Stimulated activated CD4-positive, alpha-beta T cell treated with anti-CD3 and anti-CD28 coated beads, Interleukin-1b, Interleukin-23, amount 100 ng/mL, for 48 hours (primary cell): ENCODE data around the gene RGS17.
"Not testable (repeated sequence)": the region's sequence is repeated elsewhere in the genome, so short reads cannot be mapped to it uniquely, and the experiment has no call there.

Experiments used
- DNase-seq: peaks from one replicate; pipeline ENCODE4 v3.0.0-alpha.2; 2020

Gene RGS17

DNA sequence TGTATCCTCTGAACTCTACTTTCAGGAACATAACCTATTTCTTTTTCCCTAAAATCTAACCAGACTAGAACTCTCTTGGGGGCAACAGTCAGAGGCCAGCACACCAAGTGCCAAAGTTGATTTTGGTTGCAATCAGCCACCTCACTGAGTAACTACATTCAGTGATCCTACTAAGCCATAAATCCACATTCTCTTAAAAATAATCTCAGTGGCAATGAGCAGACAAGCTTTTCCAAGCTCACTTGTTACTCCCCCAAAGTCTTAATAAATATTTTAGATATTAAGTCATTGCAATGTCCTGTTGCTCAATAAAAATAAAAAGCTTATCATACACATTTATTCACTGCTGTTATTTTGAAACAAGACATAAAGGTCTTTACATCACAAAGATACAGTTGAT, 9.8 kb downstream of the RGS17 start:
- DNase-seq, result no peak

DNA sequence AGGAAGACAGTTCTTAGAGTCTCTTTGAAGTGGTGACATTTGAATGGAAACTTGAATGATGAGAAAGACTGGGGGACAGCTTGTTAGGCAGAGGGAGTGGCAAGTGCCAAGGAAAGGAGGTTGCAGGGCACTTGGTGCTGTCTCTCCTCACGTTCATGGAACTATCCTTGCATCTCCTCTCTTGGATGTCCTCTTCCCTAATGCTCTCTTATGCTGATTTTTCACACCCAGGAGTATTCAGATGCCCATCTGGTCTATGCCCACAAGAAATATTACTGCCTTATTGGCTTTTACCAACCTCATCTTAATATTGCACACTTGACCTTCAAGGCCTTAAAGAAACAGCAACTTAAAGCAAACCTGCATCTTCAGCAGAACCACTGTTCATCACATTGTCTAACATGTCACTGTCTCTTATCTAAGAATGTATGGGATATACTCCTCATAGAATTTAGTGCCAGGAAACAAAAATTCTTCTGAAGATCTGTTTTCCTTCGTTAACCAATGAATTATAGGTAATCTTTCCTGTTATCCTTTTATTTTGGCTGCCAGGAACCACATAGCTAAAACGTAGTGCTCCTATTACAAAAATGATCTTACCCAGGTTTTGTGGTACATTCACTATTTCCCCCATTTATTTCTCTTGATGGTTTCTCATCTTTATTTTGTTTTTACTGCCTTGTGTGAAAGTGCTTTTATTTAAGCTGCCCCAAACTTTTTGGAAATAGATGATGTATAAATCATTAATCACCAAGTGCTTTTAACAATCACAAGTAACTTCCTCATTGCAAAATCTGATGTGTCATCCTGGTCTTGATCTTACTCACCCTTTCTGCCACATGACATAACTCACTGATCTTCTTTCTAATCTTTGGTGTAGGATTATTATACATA, 12.8 kb downstream of the RGS17 start:
- DNase-seq, result no peak

DNA sequence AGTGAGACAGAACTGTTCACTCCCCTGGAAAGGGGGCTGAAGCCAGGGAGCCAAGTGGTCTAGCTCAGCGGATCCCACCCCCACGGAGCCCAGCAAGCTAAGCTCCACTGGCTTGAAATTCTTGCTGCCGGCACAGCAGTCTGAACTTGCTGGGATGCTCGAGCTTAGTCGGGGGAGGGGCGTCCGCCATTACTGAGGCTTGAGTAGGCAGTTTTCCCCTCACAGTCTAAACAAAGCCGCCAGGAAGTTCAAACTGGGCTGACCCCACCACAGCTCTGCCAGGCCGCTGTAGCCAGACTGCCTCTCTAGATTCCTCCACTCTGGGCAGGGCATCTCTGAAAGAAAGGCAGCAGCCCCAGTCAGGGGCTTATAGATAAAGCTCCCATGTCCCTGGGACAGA, 20.0 kb downstream of the RGS17 start:
- DNase-seq, result not testable (repeated sequence)

DNA sequence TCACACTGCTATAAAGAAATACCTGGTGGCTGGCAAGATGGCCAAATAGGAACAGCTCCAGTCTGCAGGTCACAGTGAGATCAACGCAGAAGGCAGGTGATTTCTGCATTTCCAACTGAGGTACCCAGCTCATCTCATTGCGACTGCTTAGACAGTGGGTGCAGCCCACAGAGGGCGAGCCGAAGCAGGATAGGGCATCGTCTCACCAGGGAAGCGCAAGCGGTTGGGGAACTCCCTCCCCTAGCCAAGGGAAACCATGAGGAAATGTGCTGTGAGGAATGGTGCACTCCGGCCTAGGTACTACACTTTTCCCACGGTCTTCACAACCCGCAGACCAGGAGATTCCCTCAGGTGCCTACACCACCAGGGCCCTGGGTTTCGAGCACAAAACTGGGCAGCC, 20.5 kb downstream of the RGS17 start:
- DNase-seq, result not testable (repeated sequence)

DNA sequence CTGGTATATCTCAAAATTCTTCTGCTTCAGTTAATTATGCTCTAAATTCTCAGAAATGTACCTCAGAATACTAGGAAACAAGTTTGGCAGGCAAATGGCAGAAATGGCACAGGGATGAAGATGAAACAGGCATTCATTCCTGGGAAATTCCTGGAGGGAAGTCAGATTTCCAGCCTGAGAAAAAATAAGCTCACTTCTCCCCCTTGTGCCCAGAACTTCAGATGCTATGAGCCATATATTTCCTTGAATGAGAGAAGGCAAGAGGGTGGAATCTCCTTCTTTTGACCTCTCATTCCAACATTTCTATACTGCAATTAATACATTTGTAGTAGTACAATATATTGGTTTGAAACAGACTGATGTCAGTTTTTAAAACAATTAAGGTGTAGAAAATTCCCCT, 22.8 kb downstream of the RGS17 start:
- DNase-seq, result no peak

DNA sequence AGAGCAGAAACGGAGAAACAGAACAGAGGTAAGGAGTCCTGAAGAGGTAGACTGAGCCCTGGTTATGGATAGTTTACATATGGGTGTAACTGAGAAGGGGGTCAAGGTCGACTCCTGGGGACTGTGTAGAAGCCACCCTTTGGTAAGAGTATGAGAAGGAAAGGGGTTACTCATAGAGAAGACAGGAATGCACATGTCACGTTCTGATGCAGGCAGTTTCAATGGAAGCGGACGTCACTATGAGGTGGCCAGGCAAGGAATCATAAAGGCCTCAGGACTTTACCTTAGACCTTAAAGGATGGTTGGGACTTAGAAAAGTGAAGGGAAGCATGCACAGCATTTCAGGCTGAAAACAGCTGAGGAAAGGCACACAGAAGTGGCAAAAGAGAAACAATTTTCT, 25.1 kb downstream of the RGS17 start:
- DNase-seq, result no peak

DNA sequence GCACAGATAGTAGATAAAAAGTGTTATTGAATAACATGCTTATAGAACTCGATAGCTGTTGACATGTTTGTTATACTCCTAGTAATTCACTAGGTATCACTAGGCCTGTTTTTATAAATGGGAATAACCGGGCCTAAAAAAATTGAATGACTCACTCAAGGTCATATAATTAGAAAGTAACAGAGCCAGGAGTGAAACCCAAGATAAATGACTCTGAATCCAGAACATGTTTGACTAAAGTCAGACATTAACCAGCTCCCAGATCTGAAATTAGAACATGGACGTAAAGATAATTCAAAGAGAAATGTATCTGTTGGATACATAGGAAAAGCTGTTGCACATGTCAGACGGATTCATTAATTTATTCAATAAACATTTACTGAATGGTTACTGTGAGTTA, 26.9 kb downstream of the RGS17 start:
- no peak for DNase-seq

DNA sequence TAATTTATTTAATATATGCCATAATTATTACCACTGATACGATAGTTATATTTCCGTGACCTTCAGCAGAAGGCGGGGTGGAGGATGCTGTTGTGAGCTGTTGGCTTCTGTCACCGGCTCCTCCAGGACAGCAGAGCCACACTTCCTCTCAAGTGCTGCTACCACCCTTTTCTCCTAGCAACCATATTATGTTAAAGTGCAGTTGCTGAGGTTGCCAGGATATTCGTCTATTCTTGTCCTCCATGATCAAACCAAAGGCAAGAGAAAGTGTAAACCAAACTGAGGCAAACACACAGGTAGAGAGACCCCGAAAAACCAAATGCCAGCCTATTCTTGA, 27.8 kb downstream of the RGS17 start:
- DNase-seq, result no peak

DNA sequence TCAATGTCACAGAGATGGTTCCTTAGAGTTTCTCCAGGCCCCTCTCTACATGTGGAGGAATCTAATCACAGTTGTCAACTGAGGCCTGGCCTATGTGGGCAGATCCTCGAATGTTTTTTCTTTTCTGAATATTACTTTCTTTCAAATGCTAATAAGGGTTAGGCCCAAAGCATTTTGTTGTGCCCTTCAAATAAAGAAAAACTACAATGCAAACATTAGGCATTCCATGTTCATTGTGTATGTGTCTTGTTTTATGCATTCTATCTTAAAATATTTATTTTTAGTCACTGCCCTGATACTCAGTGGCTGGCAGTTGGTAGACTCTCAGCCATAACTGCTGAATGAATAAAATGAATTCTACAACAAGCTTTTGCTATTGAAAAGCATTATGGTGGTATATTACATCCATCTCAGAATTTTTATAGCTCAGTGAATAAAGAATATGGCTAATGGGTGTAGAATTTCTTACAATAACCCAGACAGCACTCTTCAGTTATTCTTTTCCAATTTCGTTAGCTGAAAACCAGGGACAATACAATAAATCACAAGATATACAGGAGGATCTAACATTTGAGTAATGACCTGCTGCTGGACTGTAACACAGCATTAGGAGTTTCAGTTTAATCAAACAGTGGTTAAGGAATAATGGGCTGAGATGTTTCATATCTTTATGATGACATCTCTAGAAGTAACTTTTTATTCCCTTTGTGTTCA, 28.3 kb downstream of the RGS17 start:
- DNase-seq, result no peak

DNA sequence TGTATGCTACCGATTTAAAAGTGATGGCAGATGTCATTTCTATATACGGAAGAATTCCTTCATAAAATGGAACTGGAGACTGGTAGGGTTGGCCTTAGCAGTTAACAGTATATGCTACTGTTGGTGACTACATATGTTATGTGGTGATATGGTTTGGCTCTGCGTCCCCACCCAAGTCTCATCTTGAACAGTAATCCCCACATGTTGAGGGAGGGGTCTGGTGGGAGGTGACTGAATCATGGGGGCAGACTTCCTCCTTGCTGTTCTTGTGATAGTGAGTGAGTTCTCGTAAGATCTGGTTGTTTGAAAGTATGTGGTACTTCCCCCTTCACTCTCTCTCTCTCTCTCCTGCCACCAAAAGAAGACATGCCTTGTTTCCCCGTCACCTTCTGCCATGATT, 29.6 kb downstream of the RGS17 start:
- no peak for DNase-seq

DNA sequence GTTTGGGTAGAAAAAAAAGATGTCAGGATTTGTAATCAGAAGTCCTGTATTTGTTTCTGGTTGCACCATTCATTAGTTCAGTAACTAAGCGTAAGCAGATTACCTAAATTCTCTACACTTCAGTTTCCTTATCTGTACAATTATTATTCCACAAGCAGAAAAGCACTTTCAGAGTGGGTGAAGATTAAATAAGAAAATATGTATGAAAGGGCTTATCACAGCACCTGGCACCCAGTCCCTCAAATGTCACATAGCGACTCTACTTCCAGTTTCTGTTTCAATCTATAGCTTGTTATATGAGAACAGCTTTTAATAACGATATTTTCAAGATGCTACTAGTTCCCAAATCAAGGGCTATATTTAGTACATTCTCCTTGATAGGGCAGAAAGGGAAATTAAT, 31.4 kb downstream of the RGS17 start:
- no peak for DNase-seq

DNA sequence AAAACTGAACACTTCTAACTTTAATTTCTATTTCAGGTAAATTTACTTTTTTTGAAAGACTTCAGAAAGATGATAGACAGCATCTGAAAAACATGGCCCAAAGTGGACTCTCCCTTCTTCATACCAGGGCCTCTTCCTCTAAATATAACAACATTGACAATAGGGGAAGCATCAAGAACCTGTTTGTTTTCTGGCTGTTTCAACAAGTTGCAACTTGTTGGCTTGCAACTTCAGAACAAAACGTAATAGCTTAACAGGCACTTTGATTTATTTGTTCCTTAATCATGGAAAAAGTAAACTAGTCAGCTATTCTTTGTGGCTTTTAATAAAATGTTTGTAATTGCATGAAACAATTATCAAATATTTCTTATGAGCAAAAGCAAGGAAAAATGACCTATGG, 34.3 kb downstream of the RGS17 start:
- DNase-seq, result no peak

DNA sequence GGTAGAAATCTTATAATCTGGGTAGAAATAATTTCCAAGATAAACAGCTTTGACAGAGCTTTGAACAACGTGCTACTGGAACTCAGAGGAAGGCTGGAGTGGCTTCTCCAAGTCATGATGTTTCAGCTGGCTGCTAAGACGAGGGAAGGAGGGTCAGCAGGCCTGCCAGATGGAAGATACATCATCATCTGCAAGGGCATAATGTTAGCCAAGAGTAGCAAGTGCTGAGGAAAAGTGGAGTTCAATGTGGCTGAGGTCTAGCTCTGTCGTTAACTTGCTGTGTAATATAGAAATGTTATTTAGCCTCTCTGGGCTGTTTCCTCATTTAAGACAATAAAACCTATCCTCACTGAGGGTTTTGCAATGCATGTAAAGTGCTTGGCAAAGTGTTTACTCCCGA, 35.1 kb downstream of the RGS17 start:
- DNase-seq, result no peak

DNA sequence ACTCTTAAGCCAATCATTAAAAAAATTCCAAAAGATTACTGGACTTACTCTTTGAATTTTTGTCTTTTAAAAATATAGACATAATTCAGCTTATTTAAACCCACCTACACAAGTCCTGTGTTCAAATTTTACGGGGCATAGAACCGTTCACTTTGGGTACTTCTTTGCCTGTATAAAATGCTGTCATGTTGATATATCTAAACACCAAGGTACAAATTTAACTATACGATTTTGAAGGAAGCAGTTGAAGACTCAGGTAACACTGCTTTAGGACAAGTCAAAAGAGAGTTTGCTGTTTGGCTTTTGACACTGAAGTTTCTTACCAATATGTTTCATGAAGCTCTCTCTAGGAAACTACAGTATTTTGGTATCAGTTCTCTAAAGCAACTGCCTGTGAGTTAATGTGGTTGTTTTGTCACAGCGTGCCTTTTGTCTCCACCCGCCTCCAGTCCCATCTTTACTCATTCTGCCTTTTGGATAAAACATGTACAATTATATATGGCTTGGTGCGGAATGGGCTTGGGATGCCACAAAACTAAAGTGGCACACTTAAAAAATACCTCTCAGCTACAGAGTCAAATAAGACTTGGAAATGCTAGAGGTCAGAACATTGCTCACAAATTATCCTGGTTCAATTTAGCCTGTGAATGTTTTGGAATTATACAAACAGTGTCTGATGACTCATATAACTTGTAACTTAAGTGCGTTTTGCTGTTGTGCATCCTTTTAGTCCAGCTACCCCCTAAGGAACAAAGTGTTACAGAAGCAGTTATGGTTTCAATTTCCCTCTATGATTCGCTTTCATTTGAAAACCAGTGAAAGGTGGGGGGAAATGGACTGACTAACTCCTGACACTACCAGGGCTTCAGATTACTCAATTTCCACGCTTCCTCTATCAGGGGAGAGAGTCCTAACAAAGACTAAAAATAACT, 38.7 kb downstream of the RGS17 start:
- no peak for DNase-seq

DNA sequence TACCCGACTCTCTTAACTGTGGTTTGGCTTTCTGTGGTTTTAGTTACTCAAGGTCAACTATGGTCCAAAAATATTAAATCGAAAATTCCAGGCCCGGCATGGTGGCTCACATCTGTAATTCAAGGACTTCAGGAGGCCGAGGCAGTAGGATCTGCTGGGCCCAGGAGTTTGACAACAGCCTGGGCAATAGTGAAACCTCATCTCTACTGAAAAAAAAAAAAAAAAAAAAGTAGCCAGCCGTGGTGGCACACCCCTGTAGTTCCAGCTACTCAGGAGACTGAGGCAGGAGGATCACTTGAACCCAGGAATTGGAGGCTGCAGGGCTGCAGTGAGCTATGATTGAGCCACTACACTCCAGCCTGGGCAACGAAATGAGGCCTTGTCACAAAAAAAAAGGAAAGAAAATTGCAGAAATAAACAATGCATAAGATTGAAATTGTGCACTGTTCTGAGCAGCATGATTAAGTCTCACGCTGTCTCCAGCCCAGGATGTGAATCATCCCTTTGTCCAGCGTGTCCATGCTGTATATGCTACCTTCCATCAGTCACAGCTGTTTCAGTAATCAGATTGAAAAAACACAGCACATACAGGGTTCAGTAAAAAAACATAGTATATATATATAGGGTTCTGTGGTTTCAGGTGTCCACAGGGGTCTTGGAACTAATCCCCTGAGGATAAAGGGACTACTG, 40.7 kb downstream of the RGS17 start:
- no peak for DNase-seq

DNA sequence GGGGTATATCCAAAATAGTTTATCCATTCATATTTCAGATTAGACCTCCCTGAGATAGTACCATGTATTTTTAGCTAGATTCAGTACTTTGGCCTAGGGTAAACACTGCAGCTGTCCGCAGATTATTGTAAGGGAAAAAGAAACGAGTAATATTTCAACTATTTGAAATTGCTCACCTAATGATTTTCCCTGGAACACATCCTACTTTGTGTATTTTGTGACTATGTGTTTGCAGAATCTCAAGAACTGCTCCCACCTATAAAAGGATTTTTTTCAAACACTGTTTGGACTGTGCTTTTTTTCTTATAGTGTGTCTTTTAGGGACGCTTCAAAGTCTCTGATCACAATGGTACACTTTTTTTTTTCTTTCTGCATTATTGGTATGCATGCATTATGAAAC, 42.3 kb downstream of the RGS17 start:
- DNase-seq, result no peak

DNA sequence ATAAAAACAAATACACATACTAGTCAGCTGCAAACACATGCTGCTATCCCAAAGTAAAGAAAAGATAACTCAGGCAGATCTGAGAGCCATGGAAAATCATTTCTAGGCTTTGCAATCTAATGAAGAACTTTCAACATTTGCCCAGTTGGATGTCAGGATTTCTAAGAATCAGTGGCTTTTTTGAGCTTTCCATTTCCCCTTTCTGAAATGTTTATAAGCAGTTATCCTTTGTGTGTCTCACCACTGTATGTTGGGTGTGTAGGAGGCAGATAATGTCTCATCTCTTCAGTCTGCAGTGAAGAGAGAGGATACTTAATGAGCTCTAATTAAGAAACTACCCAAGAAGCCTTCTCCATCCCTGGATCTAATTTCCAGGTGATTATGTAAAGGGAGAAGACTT, 43.6 kb downstream of the RGS17 start:
- DNase-seq, result no peak

DNA sequence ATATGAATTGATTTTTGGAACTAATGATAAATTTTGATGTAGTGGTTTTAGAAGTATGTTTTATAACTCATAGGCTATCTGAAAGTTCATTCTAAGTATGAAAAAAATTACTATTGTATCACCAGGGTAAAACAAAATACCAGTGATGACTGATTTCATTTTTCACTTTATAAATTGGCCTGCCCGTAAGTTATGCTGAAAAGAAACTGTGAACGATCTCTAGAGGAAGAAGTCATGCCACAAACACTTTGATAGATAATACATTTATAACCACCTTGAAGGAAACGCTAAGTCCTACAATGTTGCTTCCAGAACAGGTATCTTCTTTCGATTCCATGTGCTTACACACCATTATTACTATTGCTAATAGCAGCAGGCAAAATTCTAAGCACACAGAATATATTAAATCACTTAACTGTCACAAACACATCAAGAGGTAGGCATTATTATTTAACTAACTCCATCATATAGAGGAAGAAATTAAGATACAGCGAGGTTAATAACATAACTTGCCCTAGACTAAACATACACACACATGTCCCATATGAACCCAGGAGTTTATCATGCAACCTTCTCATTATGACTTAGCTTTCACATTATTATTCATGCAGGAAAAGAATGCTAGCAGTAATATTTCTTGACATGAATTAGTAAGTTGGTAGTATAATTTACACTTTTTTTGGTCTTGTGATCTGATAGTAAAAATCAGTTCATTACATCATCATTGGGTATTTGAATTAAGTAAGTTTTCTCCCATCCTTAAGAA, 44.7 kb downstream of the RGS17 start:
- no peak for DNase-seq

DNA sequence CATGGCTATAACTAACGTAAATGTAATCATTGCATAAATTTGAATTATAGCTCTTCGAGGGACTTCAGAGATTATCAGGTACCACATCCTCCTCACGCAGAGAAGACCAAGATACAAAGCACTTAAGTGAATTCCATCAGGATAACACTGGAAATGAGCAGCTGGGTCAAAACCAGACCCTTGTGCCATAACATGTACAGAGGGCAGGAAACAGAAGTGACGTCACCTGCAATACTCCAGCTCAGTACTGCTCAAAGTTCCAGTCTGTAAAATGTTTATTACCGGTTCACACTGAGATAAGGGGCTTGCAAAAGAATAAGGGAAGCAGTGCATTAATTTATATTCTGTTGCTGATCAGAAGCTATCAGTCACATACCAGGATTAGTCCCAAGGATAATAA, 45.8 kb downstream of the RGS17 start:
- no peak for DNase-seq

DNA sequence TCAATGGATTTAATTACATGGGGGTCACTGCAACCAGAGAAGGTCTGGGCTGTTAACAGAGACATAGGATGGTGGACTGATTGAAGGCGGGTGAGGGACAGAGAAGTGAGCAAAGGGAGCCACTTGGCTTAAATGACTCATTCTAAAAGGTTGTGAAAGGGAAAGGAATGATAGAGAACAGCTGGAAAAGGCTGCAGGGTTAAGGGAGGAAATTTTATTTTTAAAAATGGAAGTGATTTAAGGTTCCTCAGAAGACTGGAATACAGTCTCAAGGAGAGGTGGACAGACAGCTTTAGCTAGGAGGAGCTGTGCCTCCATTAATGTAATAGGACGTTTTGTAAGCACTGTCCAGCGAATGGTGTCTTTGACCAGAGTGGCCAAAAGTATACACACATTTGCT, 46.7 kb downstream of the RGS17 start:
- DNase-seq, result no peak

DNA sequence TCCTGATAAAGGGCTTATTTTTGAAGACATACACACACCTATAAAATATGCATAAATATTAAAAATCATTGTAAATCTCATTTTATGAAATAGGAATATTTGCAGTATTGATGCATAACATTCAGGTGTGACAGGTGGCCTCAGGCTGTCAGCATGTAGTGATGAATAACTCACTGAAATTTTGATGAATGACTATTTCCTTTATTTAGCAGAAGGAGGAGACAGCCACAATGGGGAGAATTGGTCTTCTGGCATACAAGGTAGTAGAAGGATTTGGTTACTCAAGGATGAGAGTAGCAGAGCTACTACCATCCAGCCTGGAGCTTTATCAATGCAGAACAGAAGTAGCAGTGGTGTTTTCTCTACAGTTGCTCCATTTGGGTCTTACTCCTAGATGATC, 47.2 kb downstream of the RGS17 start:
- DNase-seq, result no peak

DNA sequence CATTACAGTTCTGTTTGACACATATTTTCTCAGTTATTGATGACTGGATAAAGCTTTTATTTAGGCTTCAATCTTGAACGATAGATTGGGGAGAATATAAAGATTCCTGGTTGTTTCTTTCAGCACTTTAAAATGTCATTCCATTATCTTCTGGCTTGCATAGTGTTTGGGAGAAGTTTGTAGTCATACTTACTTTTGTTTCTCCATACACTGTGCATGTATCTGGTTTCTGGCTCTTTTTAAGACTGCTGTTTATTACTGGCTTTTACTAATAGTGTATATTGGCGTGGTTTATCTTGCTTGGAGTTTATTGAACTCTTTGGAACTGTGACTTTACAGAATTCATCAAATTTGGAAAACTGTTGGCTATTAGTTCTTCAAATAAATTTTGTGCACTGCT, 49.2 kb downstream of the RGS17 start:
- no peak for DNase-seq
